HG03135 (cell line): ENCODE measurements around the gene APBB2.

Experiments
- ATAC-seq: cut with Tn5 transposase; IDR thresholded peaks from one replicate; pipeline ENCODE4 v1.9.1; 2021; ENCODE audit warnings: mild to moderate bottlenecking, moderate library complexity; ENCODE audit not compliant: unreplicated experiment

Gene APBB2

DNA sequence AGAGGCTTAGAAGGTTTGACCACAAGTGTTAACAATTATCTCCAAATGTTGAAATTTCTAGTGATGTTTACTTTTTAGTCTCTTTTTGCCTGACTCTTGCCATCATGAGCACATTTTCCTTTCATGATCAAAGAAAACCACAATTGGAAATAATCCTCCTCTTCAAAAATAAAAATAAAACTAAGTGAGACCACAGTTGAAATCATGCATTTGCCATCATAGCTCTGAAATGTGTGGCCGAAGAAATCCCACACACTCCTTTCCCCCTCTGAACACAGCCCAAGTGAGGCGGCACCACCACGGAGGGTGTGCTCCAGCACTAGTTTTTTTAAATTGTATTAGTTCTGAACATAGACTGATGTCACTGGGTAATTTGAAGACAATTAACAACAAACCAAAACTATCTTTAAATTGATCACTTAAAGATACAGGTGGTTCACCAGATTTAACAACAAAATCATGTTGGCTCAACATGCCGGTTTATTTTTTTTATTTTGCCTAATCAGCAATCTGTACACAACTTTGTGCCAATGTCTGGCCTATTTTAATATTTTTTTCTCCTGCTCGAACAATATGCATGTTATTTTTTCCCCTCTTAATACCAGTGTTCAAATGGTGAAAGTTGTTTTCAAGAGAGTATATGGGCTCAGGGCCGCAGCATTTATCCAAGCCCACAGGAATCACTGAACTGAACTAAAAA, 17.6 kb downstream of the APBB2 start:
- ATAC-seq = no peak

GRCh38 chr4:41192136-41192535, 22.2 kb downstream of the APBB2 start:
- no peak for ATAC-seq

DNA sequence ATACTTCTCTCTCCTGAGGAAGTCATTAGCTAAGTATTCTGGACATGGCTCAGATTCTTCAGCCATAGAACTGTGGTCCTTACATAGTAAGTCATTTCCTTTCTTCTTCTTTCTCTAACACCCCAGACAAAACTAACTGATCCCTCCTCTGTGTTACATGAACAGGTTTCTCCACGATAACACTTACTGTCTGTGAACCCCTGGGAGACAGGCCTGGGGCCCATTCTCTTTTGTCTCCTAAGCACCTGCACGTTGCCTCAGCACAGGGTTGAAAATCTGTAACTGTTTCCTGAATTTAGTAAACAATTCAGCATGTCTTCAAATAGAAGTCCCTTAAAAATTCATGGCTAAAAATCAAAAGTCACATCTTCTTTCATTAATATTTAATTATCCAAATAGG, 24.7 kb downstream of the APBB2 start:
- no peak for ATAC-seq

- ATAC-seq = no peak
Measured at GRCh38 chr4:41189076-41189475, 25.3 kb downstream of the APBB2 start.

GRCh38 chr4:41185614-41186592, 28.4 kb downstream of the APBB2 start:
- no peak for ATAC-seq

DNA sequence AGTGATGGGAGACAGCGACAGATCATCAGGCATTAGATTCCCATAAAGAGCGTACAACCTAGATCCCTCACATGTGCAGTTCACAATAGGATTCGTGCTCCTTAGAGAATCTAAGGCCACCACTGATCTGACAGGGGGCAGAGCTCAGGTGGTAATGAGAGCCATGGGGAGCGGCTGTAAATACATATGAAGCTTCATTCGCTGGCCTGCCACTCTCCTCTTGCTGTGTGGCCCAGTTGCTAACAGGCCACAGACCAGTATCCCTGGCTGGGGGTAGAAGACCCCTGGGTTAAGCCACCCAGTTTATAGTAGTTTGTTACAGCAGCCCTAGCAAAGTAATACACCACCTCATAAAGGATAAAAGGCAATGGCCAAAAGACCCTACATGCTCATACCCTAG, 30.3 kb downstream of the APBB2 start:
- ATAC-seq = no peak

DNA sequence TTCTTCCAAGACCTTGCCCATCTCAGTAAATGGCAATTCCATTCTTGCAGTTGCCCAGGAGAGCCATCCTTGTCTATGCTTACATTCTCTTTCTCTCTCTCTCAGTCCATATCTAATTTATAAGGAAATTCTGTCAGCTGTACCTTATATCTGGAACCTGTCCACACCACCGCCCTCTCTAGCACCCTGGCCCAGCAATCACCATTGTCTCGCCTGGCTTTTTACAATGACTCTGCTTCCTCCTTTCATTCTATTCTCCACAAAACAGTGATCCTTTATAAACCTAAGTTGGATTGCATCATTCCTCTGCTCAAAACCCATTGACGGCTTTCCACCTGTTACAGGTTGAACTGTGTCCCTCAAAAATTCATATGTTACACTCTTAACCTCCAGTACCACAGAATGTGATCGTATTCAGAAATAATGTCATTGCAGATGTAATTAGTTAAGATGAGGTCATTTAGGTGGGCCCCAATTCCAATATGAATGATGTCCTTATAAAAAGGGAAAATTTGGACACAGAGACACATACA, 31.3 kb downstream of the APBB2 start:
- no peak for ATAC-seq

GRCh38 chr4:41181037-41181436, 33.3 kb downstream of the APBB2 start:
- ATAC-seq = no peak

- ATAC-seq = no peak
Measured at GRCh38 chr4:41179498-41180195, 34.7 kb downstream of the APBB2 start.

DNA sequence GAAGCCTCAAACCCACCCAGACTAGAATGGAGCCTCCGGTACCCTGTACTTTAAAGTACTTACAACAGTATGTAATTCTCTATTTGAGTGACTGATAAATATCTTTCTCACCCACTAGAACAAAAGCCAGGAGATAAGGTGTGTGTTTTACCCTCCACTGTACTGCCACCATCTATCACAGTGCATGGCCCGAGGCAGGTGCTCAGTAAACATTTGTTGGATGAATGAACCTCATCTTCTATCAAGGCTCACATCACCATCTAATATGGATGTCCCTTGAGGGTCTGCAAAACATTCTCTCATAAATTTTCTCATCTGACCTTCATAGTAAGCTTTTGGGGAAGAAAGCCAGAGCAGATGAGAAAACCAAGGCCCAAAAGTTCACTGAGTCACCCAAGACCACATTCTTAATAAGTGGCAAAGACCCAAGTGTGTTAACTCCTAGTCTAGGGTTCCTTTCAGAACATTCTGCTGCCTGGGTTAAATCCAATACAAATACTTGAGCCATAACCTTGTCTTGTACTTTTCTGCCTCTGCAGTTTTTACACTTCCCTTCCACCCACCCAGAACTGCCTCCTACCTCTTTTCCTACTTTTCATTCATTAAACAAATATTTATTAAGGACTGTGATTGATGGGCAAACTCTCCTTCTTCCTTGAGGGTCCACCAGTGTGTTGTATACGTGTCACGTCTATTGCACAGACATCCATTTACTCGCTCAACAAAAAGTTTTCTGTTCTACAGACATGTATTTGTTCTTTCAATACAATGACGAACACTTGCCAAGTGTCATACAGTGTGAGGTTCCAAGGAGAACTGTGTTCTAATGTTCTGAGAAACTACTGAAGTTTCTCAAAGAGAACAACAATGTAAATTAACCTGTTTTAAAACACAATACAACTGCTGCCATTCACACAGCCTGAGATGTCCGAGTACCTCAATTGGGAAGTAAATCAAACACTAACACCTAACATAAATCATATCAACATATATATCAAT, 35.7 kb downstream of the APBB2 start:
- no peak for ATAC-seq

DNA sequence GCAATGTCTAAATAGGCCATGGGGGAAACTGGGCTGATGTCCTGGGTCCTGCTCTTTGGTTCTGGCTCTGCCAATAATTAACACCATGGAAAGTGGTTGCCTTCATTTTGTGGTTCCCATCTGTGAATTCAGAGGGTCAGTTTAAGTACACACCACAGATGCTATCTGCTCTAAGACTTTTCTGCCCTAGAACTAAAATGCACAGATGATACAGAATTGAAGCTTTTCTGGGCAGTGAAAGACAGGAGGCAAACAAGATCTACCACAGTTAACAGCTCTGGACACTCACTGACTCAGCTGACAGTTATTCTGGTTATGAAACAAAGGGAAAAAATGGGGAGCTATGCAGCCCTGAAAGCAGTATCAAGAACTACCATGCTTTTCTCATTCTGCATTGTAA, 37.3 kb downstream of the APBB2 start:
- ATAC-seq = no peak

DNA sequence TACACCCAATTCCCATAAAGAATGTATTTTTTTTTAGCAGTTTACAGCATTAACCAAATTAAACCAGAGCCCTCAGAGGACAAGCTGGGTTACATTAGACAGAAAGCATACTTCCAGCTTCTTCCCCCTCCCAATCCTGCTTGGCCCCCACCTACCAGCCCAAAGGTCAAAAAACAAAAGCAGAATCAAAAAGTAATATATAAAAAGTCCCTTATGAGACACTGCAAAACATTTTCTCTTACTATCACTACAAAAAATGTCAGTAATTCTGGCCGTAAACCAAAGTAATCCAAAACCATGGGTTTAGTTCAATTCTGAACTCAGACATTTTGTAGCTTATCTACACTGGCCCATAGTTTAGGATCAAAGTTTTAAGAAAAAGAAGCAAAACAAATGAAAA, 38.0 kb downstream of the APBB2 start:
- no peak for ATAC-seq

DNA sequence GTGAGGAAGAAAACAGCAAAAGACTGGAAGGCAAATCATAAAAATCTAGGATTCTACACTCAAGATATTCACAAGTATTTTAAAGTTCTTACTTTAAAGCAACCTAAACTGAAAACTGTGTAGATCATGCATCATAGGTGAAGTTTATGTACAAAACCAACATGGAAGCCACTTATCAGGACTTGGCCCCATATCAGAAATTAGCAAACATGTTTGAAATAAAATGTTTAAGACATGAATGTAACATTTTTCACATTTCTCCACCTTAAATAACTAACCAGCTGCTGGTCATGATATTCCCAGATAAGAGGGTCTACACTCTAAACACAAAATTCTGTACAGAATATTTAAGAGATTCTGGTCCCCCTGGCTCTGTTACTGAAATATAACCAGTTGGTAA, 38.5 kb downstream of the APBB2 start:
- no peak for ATAC-seq

GRCh38 chr4:41174444-41174843, 39.9 kb downstream of the APBB2 start:
- no peak for ATAC-seq

DNA sequence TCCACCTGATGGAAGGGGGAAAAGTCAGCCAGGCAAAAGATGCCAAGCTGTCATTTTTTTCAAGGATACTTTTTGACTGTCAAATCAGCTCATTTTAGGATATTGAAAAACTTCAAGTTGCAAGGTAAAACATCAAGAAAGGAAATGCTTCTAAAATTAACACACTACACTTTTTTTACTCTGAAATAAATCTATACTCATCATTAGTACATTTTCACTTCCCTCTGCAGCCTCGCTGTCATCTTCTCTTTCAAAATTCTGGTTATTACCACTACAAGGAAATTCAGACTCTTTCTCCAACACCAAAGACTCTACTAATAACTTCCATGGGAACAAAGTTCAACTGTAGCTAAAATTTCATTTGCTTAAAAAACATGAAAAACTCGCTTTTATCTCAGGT, 41.6 kb downstream of the APBB2 start:
- no peak for ATAC-seq

DNA sequence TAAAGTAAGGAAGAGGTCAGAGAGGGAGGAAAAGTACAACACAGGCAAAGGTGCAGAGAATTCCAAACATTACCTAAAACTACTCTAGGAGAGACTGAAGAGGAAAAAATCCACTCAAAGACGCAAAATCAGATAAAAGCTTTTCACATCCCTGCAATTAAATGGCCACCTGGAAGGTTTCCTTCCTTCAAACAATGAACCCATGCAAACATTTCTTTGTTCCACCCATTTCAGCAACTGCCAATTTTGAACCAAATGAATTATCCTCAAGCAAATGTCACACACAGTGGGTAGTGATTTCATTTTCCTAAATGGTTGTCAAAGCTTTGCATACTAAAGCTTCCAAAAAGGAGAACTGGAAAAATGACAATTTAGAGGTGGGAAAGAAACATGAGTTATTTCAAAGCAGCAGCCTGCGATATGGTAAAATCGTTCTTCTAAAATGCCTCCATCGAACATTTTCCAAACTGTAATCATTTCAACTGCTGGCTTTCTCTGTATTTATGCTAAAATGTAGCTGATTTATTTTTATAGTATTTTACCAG, 45.0 kb downstream of the APBB2 start:
- ATAC-seq = no peak

- no peak for ATAC-seq
Measured at GRCh38 chr4:41167191-41167590, 47.2 kb downstream of the APBB2 start.

- no peak for ATAC-seq
Measured at GRCh38 chr4:41164405-41164804, 49.9 kb downstream of the APBB2 start.

DNA sequence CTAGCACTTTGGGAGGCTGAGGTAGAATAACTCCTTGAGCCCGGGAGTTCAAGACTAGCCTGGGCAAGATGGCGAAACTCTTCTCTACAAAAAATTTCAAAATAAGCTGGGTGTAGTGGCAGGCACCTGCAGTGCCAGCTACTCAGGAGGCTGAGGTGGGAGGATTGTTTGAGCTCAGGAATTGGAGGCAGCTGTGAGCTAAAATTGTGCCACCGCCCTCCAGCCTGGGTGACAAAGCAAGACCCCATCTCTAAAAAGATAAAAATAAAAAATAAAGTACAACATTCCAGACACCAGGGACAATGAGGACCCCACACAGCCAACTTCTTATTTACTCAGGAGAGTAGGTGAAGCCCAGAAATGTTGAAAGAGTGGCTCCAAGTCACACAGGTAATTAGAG, 53.0 kb downstream of the APBB2 start:
- no peak for ATAC-seq

- no peak for ATAC-seq
Measured at GRCh38 chr4:41160856-41161255, 53.5 kb downstream of the APBB2 start.
